Subcutaneous abdominal adipose tissue (tissue), 5 donors: Measurements from ENCODE around the gene MIAT.

Experiments
- H3K27ac ChIP-seq: one replicate; pipeline ENCODE4 v1.7.0; 2013; ENCODE audit warnings: low read depth, mild to moderate bottlenecking, inconsistent platforms, low read length, moderate library complexity
- H3K27me3 ChIP-seq, 5 donors: one replicate each; pipeline ENCODE4 v1.7.0; 2013; ENCODE audit warnings: low read length in 5 of 5, inconsistent platforms in 1 of 5; ENCODE audit not compliant: control insufficient read depth in 5 of 5, insufficient read depth in 4 of 5
- H3K36me3 ChIP-seq, 5 donors: one replicate each; pipeline ENCODE4 v1.7.0; 2013; ENCODE audit warnings: low read length in 5 of 5; ENCODE audit not compliant: control insufficient read depth in 5 of 5, insufficient read depth in 5 of 5
- H3K4me1 ChIP-seq, 5 donors: one replicate each; pipeline ENCODE4 v1.7.0; 2013; ENCODE audit warnings: low read length in 5 of 5, mild to moderate bottlenecking in 3 of 5, moderate library complexity in 1 of 5; ENCODE audit not compliant: control insufficient read depth in 5 of 5, insufficient read depth in 5 of 5
- H3K4me3 ChIP-seq, 5 donors: one replicate each; pipeline ENCODE4 v1.7.0; 2013; ENCODE audit warnings: low read length in 5 of 5, low read depth in 1 of 5
- H3K9ac ChIP-seq, 5 donors: one replicate each; pipeline ENCODE4 v1.7.0; 2013; ENCODE audit warnings: low read length in 5 of 5, mild to moderate bottlenecking in 4 of 5, moderate library complexity in 3 of 5
- H3K9me3 ChIP-seq, 5 donors: one replicate each; pipeline ENCODE4 v1.7.0; 2013; ENCODE audit warnings: low read length in 5 of 5; ENCODE audit not compliant: control insufficient read depth in 5 of 5
- donor health status: healthy.
- donor health status: healthy.
- donor health status: healthy.
- donor health status: healthy.
- donor health status: healthy.

The MIAT gene

GRCh38 chr22:26674211-26675190 is 17.1 kb downstream of the MIAT start:
- peak overlapping the region in 1 of 5 donors; percentile 32 for H3K9ac ChIP-seq
- peaks cover 9 to 40% (median 30%) of the 10 kb centered on the region in 5 donors for H3K4me1 ChIP-seq
- H3K27ac ChIP-seq: no peak overlapping the region
- no peaks in the 10 kb centered on the region for H3K9me3 ChIP-seq
- H3K4me3 ChIP-seq: peak overlapping the region in 3 of 5 donors; percentile 12 to 95 (median 80)
- no peaks in the 10 kb centered on the region for H3K27me3 ChIP-seq
- H3K36me3 ChIP-seq: no peaks in the 10 kb centered on the region

DNA sequence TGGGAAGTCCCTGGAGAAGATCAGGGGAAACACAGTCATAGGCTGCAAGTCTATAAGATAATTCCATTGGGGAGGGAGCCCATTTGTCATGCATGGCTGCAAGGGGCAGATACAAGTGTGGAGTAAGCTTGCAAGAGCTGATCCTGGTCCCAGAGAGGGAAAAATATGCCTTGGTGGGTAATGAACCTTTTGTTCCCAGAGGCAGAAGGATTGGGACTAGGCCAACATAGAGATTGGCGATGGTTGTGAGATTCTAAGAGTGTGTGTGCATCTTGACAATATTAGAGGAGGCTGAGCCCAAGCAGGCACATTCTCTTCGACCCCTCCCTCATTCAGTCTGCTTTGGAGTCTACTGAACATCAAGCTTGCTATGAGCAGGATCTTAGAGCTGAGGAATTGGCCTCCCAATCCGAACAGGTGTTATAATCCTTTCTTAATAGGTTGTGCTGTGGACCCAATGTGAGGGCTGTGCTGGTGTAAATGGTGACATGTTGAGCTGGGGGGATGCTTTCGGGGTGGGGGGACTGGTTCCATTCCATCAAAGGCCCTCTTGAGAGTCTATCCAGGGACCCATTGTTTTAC is 18.4 kb downstream of the MIAT start:
- H3K27me3 ChIP-seq: no peaks in the 10 kb centered on the region
- H3K36me3 ChIP-seq: peaks cover 0 to 8% (median 4%) of the 10 kb centered on the region in 5 donors
- peaks cover 7 to 40% (median 30%) of the 10 kb centered on the region in 5 donors for H3K4me1 ChIP-seq
- no peak overlapping the region for H3K9ac ChIP-seq
- no peak overlapping the region for H3K4me3 ChIP-seq
- H3K27ac ChIP-seq: no peak overlapping the region
- H3K9me3 ChIP-seq: no peaks in the 10 kb centered on the region

DNA sequence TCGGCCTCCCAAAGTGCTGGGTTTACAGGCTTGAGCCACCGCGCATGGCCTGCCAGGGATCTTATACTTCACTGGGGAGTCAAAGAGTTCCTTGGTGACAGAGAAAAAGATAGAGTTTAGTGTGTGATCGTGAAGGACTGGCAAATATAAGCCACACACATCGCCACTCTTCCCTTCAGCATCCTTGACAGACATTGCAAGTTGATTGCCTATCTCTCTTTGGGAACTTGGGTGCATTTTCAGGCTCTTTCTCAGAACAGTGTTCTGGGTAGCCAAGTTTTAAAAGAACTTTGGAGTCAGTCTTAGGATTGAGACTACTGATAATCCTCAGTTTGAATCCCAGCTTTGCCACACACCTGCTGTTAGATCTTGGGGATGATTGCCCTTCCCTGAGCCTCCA is 19.8 kb downstream of the MIAT start:
- Histone ChIP-seq H3K4me3 (no peak overlapping the region), H3K4me1 (peaks cover 4 to 40% (median 35%) of the 10 kb centered on the region in 5 donors), H3K9ac (no peak overlapping the region), H3K36me3 (peaks cover 0 to 20% (median 8%) of the 10 kb centered on the region in 5 donors), H3K27me3 (no peaks in the 10 kb centered on the region), H3K9me3 (peaks cover 0 to 4% (median 3%) of the 10 kb centered on the region in 5 donors), H3K27ac (no peak overlapping the region)

DNA sequence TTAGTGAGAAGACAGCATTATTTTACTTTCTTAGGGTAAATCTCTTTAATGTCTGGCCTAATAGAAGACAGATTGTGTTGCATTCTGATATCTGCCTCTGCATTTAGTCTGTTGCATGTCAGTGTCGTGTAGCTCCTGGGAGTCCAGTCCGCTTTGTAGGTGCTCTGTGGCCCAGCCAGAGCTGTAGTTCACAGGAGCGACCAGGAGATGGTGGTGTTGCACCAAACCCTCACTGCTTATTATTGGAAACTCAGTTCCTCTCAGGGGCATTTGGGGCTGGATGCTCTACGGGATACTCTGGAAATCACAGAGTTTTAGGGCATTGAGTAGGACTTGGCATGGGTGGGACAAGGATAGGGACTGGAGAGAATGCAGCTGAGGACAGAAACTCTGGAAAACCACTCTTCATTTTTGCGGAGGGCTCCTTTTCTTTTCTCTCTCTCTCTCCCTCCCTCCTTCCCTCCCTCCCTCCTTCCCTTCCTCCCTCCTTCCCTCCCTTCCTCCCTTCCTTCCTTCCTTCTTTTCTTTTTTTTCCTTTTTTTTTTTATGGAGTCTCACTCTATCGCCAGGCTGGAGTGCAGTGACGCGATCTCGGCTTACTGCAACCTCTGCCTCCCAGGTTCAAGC is 21.7 kb downstream of the MIAT start:
- Histone ChIP-seq H3K9me3 (peaks cover 0 to 6% (median 4%) of the 10 kb centered on the region in 5 donors), H3K36me3 (peaks cover 0 to 22% (median 8%) of the 10 kb centered on the region in 5 donors), H3K27me3 (no peaks in the 10 kb centered on the region), H3K9ac (no peak overlapping the region), H3K4me1 (peaks cover 0 to 21% (median 21%) of the 10 kb centered on the region in 5 donors), H3K27ac (no peak overlapping the region), H3K4me3 (no peak overlapping the region)

- peaks cover 0 to 6% (median 4%) of the 10 kb centered on the region in 5 donors for H3K9me3 ChIP-seq
- no peaks in the 10 kb centered on the region for H3K27me3 ChIP-seq
- peaks cover 0 to 14% (median 9%) of the 10 kb centered on the region in 5 donors for H3K4me1 ChIP-seq
- H3K36me3 ChIP-seq: peaks cover 0 to 27% (median 8%) of the 10 kb centered on the region in 5 donors
- H3K9ac ChIP-seq: no peak overlapping the region
- H3K27ac ChIP-seq: no peak overlapping the region
- H3K4me3 ChIP-seq: no peak overlapping the region
Measured at GRCh38 chr22:26680485-26680884, 23.1 kb downstream of the MIAT start.

DNA sequence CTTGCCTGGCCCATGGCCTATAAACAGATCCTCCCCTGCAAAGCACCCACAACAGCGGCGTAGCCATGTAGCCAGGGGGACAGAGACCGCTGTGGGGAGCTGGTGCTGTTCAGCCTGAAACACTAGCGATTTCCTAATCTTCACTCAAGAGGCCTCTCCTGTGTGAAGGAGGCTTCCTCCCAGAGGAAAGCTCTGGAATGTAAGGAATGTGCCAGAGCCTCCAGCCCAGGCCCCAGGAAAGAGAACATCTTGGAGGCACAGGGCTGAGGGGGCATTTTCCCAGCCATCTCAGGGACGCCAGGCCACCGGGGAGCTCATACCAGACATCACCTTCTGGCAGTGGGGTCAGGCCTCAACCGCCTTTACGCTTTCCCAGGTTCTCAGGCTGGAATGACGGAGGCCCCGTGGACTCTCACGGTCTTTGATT is 24.0 kb downstream of the MIAT start:
- peaks cover 0 to 29% (median 8%) of the 10 kb centered on the region in 5 donors for H3K36me3 ChIP-seq
- H3K9ac ChIP-seq: no peak overlapping the region
- peaks cover 0 to 6% (median 4%) of the 10 kb centered on the region in 5 donors for H3K9me3 ChIP-seq
- H3K4me3 ChIP-seq: peak overlapping the region in 1 of 5 donors; percentile 11
- no peaks in the 10 kb centered on the region for H3K27me3 ChIP-seq
- H3K4me1 ChIP-seq: peaks cover 0 to 14% (median 9%) of the 10 kb centered on the region in 5 donors
- no peak overlapping the region for H3K27ac ChIP-seq

DNA sequence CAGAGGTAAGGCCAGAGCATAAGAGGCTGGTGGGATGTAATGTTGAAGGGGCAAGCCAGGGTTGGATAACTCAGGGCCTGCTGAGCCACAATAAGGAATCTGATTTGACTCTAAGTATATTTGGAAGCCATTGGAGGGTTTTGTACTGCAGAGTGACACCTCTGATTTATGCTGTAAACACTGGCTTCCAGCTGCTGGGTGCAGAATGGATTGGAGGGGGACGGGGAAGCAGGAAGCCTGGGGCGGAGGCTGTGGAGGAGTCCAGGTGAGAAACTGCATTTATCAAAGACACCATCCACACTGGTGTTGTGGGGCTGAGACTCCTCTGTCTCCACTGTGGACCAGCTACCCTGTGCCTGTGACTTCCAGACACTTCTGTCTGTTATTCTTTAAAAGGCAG is 26.8 kb downstream of the MIAT start:
- Histone ChIP-seq H3K27me3 (no peaks in the 10 kb centered on the region), H3K9me3 (peaks cover 0 to 6% (median 4%) of the 10 kb centered on the region in 5 donors), H3K4me1 (peaks cover 0 to 11% (median 9%) of the 10 kb centered on the region in 5 donors), H3K4me3 (no peak overlapping the region), H3K36me3 (peaks cover 0 to 29% (median 8%) of the 10 kb centered on the region in 5 donors), H3K9ac (no peak overlapping the region), H3K27ac (no peak overlapping the region)

DNA sequence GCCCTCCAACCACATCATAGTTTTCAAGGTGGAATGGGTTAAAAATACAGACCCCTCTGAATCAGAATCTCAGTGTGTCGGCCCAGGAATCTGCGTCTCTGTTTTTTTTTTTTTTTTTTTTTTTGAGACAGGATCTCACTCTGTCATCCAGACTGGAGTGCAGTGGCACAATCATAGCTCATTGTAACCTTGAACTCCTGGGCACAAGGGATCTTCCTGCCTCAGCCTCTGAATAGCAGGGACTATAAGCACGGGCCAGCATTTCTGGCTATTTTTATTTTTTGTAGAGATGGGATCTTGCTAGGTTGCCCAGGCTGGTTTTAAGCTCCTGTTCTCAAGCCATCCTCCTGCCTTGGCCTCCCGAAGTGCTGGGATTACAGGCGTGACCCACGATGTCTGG is 28.2 kb downstream of the MIAT start:
- no peak overlapping the region for H3K4me3 ChIP-seq
- no peaks in the 10 kb centered on the region for H3K27me3 ChIP-seq
- H3K36me3 ChIP-seq: peaks cover 0 to 22% (median 3%) of the 10 kb centered on the region in 5 donors
- H3K9ac ChIP-seq: no peak overlapping the region
- H3K9me3 ChIP-seq: peaks cover 0 to 6% (median 4%) of the 10 kb centered on the region in 5 donors
- no peak overlapping the region for H3K27ac ChIP-seq
- peaks cover 0 to 11% (median 9%) of the 10 kb centered on the region in 5 donors for H3K4me1 ChIP-seq

GRCh38 chr22:26687439-26687838 is 30.1 kb downstream of the MIAT start:
- no peak overlapping the region for H3K9ac ChIP-seq
- H3K4me3 ChIP-seq: no peak overlapping the region
- no peaks in the 10 kb centered on the region for H3K27me3 ChIP-seq
- H3K36me3 ChIP-seq: peaks cover 0 to 8% (median 0%) of the 10 kb centered on the region in 5 donors
- peaks cover 0 to 8% (median 0%) of the 10 kb centered on the region in 5 donors for H3K4me1 ChIP-seq
- H3K27ac ChIP-seq: no peak overlapping the region
- H3K9me3 ChIP-seq: no peaks in the 10 kb centered on the region
